Cerebellar nuclear complex (tissue), 1 donor: Measurements from ENCODE around the gene PIWIL4.

Source experiments
- DNase-seq, 2 experiments: peaks; one replicate each; lab custom pipeline; 2025; lab: John Stamatoyannopoulos, UW

The PIWIL4 gene

DNA sequence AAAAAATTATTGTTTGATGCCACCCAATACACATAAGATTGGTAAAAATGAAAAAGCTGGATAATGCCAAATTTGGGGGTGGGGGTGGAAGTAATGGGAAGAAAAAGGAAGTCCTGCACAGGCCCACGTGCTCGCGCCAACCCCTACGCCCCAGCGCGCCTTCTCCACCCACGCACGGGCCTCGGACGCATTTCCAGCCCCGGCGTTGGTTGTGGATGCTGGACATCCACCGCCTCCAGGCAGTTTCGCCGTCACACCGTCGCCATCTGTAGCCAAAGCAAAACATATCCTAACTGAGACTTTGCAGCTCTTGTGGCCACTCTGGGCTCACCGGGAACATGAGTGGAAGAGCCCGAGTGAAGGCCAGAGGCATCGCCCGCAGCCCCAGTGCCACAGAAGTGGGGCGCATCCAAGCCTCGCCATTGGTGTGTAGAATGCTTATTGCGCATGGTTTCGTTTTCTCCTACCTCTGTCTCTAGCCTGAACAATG lies at the start of gene PIWIL4:
TSS of gene PIWIL4 (plus strand) at position 188 of the 490 bp plus-strand sequence. CDS start at position 339, 151 bp downstream.
- DNase-seq: no peak

GRCh38 chr11:94518300-94518699 lies 48.9 kb upstream of the PIWIL4 start:
- no peak for DNase-seq

GRCh38 chr11:94519478-94520084 lies 47.6 kb upstream of the PIWIL4 start:
- peak in 1 of 2 experiments; percentile 17 for DNase-seq

GRCh38 chr11:94521684-94522083 lies 45.5 kb upstream of the PIWIL4 start:
- DNase-seq: no peak

- DNase-seq: no peak
Observed at GRCh38 chr11:94524341-94524740, 42.8 kb upstream of the PIWIL4 start.

- no peak for DNase-seq
Observed at GRCh38 chr11:94525546-94526324, 41.4 kb upstream of the PIWIL4 start.

GRCh38 chr11:94526645-94527438 lies 40.3 kb upstream of the PIWIL4 start:
- no peak for DNase-seq

- no peak for DNase-seq
Observed at GRCh38 chr11:94528551-94528950, 38.6 kb upstream of the PIWIL4 start.

DNA sequence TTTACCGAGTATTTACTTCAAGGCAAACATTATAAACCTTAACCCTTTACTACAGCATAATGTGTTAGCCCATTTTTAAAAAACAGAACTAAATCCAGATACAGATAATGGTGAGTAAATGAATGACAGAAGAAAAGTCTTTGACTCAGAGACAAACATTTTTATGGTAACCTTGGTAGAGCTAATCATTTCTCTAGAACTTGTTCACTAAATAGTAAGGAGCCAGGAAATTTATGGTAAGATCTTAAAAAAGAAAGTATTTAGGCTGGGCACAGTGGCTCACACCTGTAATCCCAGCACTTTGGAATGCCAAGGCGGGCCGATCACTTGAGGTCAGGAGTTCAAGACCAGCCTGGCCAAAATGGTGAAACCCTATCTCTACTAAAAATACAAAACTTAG lies 35.0 kb upstream of the PIWIL4 start:
- DNase-seq: no peak

- DNase-seq: no peak
Observed at GRCh38 chr11:94533206-94533605, 34.0 kb upstream of the PIWIL4 start.

DNA sequence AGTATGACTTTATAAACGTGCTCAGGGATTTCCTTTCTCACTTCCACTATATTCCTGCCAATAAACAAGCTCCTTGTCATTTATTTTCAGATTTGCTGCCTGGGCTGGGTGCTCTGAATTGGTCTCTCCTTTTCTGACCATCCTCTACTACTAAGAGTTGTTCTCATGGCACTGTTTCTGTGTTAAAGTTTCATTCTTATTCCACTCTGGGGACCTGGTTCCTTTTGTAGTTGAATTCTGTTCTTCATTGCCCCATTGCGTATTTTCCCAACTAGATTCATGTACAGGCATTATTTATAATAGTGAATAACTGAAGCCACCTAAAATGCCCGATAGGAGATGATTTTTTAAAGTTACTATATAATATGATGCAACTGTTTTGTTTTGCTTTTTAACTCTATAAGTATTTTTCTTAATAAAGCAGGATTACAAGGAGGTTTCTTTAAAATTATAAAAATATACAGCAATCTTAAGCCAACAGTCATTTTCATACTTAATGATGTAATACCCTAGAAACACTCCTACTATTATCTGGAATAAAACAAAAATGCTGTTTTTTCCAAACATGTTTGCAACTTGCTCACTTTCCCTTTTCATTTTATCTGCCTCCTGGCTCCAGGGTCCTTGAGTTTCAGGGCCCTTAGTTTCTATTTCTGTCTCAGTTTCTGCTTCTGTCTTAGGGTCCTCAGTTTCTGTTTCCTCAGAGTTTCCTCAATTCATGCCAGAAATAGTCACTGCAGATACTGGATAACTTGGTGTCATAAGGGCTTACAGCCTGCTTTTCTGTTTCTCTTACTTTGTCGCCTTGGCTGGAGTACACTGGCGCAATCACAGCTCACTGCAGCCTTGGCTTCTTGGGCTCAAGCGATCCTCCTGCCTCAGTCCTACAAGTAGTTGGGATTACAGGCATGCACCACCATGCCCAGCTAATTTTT lies 33.2 kb upstream of the PIWIL4 start:
- no peak for DNase-seq

DNA sequence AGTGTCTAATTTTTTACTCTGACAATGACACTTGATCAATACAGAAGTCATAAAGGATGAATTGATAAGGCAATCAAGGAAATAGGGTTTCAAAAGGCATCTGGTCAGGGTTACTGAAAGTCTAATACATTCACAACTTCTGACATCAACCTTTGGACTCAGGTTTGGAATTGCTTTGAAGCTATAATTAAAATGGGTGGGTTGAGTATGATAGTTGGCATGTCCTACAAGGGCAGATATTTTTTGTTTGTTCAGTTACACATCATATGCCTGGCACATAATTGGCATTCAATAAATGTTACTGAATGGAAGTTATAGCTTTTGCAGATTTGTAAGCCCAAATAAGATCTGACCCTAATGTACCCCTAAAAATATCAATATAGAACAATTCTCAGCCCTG lies 30.8 kb upstream of the PIWIL4 start:
- DNase-seq: no peak

DNA sequence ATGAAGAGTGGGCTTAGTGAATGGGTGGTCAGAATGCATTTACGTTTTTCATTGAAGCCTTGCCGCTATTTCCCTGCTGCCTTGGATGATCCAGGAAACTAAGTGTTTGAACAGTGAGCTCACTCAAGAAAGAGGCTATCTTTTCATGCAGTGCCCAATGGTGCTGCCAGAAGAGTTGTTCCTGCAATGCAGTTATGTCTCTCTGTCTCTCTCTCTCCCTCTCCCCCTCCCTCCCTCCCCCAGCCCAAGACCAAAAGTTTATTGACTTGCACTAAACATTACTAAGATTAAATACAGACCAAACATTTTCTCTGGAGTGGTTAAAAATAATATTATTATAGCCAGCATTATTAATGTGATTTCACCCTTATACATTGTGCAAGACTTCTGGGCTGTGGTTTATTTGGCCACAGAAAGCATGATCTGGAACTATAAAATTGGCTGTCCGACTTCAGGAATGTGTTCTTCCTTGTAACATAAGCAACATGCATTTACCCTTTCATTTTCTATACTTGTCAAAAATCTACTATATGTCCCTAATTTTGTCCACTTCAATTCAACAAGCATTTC lies 30.1 kb upstream of the PIWIL4 start:
- DNase-seq: no peak

DNA sequence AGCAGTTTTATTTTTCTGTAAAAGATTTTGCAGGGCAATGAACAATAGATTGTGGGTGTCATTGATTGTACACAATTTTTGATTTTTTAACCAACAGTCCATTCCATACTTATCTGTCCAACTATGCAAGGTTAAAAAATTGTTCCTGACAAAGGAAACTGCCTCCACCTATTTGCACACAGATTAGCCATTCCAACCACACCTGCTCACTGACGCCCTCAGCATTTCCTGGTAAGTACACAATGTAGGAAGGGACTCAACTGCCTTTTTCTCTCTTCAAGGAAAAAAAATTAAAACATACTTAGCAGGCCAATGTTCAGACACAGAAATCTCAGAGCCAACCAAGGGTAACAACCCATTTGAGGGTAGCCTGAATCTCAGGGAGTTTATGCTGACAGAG lies 27.7 kb upstream of the PIWIL4 start:
- DNase-seq: no peak

GRCh38 chr11:94543695-94544645 lies 23.2 kb upstream of the PIWIL4 start, which contains the start of gene FUT4:
Gene FUT4, plus strand, starts transcription at chr11:94543921. Its CDS starts 213 bp downstream, at chr11:94544134.
- peak; percentile 33 to 43 for DNase-seq

DNA sequence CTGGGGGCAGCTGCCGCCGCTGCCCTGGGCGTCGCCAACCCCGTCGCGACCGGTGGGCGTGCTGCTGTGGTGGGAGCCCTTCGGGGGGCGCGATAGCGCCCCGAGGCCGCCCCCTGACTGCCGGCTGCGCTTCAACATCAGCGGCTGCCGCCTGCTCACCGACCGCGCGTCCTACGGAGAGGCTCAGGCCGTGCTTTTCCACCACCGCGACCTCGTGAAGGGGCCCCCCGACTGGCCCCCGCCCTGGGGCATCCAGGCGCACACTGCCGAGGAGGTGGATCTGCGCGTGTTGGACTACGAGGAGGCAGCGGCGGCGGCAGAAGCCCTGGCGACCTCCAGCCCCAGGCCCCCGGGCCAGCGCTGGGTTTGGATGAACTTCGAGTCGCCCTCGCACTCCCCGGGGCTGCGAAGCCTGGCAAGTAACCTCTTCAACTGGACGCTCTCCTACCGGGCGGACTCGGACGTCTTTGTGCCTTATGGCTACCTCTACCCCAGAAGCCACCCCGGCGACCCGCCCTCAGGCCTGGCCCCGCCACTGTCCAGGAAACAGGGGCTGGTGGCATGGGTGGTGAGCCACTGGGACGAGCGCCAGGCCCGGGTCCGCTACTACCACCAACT lies 22.4 kb upstream of the PIWIL4 start:
- no peak for DNase-seq

- DNase-seq: no peak
Observed at GRCh38 chr11:94545264-94546161, 21.7 kb upstream of the PIWIL4 start.

DNA sequence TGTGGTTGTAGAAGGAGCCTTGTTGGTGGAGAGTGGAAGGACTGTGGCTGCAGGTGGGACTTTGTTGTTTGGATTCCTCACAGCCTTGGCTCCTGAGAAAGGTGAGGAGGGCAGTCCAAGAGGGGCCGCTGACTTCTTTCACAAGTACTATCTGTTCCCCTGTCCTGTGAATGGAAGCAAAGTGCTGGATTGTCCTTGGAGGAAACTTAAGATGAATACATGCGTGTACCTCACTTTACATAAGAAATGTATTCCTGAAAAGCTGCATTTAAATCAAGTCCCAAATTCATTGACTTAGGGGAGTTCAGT lies 21.1 kb upstream of the PIWIL4 start:
- DNase-seq: no peak

DNA sequence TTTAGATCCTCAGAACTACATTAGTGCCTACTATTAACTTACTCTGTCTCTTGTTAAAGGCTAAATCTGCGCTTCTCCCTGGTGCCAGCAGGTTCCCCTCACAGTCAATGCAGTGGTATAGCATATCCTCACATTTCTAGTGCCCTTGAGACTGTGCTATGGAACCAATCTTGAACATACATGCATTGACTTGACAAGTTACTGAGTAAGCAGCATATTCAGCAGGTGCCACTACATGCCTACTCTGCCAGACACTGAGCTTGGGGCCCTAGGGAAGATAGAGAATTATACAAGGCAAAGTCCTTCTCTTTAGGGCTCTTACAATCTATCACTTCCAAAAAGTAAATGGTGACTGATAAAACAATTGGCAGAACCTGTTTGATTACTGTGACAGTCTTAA lies 20.3 kb upstream of the PIWIL4 start:
- no peak for DNase-seq
